HG03342 (cell line): Measurements from ENCODE around the gene C11orf52.
"Not testable (repeated sequence)": the region's sequence is repeated elsewhere in the genome, so short reads cannot be mapped to it uniquely, and the experiment has no call there.

Experiments used
- ATAC-seq: cut with Tn5 transposase; IDR thresholded peaks from one replicate; pipeline ENCODE4 v1.9.1; 2021; ENCODE audit warnings: mild to moderate bottlenecking, moderate library complexity; ENCODE audit not compliant: unreplicated experiment

The C11orf52 gene, protein sequence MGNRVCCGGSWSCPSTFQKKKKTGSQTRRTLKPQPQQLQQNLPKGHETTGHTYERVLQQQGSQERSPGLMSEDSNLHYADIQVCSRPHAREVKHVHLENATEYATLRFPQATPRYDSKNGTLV

DNA sequence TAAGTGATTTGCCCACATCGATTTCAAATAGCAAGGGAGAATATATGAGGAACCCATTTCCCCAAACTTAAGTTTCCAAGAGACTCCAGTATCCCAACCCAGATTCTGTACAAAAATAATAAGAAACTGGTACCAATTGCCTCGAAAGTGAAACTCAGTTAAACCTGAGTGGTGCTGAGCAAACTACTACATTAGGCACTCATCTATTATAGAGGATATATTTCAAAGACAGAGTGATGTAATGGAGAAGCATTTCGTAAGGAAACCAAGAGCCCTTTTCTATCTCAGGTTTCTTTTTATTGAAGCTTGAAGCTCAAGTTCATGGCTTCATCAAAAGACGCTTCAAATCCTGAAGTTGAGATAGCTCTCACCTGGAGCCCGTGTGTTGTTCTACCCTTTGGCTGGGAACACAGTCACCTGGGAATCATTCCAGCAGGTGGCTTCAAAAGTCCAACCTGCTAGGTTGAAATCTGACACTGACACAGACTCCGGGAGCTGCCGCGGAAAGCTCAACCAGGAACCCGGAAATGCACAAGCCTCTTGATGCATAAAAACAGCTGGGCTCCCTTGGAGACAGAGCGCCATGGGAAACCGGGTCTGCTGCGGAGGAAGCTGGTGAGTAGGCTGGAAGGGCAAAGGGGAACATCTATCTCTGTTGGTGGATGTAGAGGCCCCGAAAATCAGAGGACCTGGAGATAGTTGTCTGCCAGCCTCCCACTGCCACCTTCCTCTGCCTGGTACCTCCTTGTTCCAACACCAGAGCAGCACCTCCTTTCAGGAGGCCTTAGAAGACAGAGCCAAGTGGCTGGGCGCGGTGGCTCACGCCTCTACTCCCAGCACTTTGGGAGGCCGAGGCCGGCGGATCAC, at the start of gene C11orf52:
Gene C11orf52, plus strand, starts transcription at position 524 of the 867 bp plus-strand sequence. Its CDS starts 60 bp downstream, at position 584.
- no peak for ATAC-seq

DNA sequence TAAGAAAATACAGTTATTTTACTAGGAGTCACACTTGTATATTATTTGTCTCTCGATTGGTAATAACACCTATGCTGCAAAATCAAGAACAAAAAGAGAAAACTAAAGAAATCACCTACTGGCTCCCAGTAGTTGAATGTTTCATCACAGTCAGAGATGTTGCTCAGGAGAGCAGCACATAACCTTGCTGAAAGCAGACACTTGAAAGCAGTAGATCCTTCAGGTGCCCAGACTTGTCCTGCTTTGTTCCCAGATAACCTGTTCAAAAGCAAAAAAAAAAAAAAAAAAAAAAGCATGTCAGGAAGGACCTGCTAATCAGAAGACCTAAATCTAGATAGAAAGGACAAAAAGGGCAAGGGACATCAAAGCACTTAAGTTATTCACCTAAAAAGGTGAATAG, 48.6 kb upstream of the C11orf52 start:
- ATAC-seq: no peak

DNA sequence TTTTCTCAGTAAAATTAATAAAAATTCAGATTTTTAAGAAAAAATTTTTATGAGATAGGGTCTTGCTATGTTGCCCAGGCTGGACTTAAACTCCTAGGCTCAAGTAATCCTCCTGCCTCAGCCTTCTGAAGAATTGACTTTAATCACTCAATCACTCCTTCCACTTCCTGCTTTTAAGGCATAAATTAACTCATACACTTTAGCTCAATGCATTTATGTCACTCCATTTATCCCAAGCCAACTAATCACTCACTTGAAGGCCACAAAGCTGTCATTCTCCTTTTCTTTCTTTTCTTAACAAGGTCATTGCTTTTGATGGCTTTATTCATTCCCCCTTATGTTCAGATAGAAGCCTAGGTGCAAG, 48.2 kb upstream of the C11orf52 start:
- peak; percentile 13 for ATAC-seq

DNA sequence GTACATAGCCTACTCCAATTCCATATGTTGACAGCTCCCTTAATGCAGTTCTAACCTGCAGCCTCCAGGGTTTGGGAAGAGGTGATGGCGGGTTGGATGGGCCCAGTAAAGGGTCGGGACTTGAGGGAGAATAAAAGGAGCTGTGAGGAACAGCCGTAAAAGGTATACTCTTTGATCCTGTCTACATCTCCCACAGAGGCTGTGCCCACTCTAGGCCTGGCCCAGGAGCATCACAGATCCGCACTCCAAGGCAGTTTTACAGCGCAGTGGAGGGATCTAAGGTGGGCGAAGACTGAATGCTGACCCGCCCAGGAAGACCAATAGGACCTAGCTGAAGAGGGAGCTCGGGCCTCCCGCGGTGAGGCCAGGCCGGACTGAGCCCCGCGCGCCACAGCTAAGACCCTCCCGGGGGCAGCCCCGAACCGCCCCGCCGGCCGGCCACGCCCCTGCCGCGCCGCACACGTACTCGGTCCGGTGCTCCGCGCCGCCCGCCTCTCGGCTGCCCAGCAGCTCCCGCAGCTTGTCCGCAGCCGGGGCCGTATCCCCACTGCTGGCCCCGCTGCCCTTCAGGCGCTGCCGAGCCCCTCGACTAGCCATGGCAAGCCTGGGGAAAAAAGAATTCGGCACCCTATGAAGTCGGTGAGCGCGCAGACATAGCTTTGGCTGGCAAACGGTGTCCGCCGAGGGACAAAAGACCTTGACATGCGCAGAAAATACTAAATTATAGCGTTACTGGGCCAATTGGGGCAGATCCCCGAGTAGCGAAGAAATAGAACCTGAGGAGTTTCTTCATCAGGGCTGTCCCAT, 47.6 kb upstream of the C11orf52 start, which contains the start of gene ALG9:
Gene ALG9, minus strand, starts transcription at position 696 of the 807 bp plus-strand sequence. Its CDS starts 99 bp downstream, at position 597.
- peak; percentile 80 for ATAC-seq

DNA sequence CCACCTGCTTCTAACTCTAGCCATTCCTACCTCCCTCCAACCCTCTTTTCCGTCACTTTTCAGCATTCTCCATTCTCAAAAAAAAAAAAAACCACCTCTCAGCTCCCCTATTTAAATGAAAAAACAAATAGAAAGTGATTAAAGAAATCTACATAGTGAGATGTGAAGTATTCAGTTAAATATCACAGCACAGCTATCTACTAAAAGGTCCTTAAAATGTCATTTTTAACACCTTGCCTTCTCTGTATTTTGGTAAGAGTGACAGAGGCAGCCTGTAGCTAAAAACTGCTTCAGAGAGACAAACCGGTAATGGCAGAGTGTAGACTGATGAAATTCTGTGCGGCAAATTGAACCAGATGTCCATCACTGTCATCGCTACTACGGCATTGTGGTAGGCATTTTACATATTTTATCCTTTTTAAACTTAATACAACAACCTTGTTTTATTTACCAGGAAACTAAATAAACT, 47.0 kb upstream of the C11orf52 start:
- ATAC-seq: no peak

DNA sequence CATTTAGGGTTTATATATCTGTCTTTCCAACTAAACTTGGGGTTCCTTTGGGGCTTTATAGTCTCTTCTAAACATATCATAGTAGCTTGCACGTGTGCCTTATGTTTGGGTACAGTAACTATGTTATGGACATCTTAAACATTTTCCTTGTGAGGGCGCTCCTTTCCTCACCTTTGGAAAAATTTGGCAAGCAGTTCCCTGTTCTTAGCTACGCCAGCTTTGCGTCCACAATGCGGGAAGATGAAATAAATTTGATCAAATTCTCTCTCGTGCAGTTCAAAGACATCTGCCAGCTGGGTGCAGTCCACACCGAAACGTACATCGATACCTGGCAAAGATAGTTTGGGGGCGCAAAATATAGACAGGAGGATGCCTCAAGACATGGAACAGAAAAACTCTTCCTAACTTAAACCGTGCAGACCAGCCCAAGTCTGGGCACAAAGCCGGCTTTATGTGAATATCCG, 40.3 kb upstream of the C11orf52 start:
- peak; percentile 12 for ATAC-seq

DNA sequence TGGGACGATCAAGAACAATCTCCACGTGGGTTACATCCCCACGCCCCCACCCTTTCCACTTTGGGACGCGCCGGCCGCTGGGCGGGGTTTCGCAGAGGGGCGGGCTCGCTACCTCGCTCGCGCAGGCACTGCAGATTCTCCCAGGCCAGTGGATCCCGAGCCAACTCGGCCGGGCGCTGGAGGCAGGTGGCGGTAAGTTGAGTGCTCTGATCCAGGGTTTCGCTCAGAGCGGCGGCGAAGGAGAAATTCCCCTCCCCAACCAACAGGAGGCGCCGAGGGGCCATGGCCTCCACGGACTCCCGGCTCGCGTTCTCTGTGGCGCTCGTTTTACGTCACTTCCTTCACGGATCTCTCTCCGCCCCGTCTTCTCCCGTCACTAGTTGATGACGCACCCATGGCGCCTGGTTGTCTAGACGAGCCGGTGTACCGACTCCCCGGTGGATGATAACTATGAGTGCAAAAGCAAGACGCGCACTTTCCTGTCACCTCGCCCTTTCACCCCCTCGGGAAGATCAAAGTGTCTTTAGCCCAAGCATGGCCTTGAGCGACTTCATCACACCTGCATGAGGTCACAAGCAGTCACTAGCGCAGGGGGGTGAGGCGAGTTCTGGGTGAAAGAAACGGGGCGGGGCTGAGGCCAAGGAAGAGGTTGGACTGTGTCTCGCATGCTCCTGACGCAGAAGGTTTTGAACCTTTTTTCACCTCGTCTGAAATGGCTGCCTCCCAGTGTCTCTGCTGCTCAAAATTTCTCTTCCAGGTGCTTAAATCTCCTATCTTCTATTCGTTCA, 39.7 kb upstream of the C11orf52 start, which contains the start of the genes CFAP68 and FDXACB1:
Gene CFAP68, plus strand, starts transcription at position 693 of the 788 bp plus-strand sequence. Its CDS starts 20 bp downstream, at position 713.
Gene FDXACB1, minus strand, starts transcription at position 317 of the 788 bp plus-strand sequence. Its CDS starts 33 bp downstream, at position 284.
- peak; percentile 88 for ATAC-seq

DNA sequence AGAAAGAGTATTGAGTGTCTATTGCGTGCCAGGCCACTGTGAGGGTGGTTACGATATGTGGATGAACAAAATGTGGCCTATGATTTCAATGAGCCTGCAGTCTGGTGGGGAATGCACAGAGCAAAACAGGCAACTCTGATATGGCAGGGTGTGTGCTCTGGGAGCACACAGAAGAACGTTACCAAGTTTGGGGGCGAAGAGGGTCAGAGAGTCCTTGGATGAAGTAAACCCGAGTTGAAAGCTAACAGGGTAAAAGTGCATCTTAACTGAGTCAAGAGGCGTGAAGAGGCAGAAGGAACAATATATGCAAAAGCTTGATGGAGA, 39.1 kb upstream of the C11orf52 start:
- ATAC-seq: peak; percentile 6

DNA sequence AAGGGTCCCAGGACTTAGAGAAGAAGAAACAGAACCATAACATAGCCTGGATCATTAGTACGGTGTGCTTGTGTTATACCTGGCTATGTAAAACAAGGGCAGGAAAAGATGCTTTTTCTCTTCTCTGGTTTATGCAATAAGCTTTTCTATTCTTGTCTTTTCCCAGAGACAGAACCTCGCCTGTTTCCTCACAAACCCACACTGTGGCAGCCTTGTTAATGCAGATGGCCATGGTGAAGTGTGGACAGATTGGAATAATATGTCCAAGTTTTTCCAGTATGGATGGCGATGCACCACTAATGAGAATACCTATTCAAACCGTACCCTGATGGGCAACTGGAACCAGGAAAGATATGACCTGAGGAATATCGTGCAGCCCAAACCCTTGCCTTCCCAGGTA, 36.5 kb upstream of the C11orf52 start:
- no peak for ATAC-seq

DNA sequence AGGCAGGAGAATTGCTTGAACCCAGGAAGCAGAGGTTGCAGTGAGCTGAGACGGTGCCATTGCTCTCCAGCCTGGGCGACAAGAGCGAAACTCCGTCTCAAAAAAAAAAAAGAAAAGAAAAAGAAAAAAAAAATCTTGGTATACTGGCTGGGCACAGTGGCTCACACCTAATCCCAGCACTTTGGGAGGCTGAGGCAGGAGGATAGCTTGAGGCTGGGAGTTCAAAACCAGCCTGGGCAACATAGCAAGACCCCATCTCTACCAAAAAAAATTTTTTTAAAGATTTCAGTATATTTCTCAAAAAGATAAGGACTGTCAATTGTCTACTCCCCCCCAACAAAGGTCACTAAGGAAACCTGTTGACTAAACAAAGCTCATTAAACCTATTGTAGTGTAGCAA, 33.7 kb upstream of the C11orf52 start:
- not testable (repeated sequence) for ATAC-seq

DNA sequence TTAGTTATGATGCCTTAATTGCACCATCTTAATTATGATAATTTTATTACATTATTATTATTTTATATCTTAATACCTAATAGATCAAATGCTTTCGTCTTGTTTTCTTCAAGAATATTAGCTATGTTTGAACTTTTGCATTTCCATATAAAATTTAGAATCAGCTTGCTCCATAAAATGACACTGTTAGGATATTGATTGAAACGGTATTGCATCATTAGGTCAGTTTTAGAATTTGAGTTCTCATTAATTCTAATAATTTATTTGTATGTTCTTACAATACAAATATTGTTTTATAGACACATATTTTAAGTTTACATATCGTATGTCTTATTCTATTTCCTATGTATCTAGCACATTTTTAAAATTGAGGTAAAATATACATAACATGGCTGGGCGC, 32.7 kb upstream of the C11orf52 start:
- ATAC-seq: no peak

DNA sequence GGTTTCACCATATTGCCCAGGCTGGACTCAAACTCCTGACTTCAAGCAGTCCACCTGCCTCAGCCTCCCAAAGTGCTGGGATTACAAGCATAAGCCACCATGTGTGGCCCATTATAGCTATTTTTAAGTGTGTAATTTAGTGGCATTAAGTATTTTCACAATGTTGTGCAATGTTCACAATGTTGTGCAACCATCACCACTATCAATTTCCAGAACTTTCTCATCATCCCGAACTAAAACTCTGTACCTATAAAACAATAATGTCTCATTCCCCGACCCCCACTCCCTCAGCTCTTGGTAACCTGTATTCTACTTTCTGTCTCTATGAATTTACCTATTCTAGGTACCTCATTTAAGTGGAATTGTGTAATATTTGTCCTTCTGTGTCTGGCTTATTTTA, 31.9 kb upstream of the C11orf52 start:
- ATAC-seq: no peak

DNA sequence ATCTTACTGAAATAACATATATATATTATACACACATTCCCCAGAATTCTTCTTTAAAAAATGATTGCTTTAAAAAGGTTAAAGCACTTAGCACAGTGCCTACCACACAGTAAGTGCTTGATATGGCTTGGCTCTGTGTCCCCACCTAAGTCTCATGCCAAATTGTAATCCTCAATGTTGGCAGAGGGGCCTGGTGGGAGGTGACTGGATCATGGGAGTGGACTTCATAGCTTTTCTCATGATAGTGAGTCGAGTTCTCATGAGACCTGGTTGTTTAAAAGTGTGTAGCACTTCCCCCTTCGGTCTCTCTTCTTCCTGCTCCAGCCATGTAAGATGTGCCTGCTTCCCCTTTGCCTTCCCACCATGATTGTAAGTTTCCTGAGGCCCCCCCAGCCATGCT, 13.3 kb upstream of the C11orf52 start:
- ATAC-seq: no peak

DNA sequence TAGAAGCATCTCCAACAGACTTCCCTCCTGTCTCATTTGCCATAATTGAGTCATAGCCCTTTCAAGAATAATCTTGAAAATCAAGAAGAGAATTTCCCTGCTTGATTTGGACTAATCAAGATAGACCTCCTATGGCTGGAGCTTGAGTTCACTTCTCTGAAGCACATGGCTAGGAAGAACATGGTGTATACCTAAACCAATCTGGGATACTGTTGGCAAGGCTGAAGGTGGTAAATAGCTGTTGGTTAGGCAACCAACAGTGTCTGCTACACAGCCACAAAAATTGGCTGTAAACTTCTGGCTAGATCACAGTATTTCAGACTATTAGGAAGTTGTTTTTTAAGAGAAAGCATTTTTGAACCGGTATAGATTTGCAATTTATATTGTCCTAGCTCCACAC, 12.0 kb upstream of the C11orf52 start:
- no peak for ATAC-seq

DNA sequence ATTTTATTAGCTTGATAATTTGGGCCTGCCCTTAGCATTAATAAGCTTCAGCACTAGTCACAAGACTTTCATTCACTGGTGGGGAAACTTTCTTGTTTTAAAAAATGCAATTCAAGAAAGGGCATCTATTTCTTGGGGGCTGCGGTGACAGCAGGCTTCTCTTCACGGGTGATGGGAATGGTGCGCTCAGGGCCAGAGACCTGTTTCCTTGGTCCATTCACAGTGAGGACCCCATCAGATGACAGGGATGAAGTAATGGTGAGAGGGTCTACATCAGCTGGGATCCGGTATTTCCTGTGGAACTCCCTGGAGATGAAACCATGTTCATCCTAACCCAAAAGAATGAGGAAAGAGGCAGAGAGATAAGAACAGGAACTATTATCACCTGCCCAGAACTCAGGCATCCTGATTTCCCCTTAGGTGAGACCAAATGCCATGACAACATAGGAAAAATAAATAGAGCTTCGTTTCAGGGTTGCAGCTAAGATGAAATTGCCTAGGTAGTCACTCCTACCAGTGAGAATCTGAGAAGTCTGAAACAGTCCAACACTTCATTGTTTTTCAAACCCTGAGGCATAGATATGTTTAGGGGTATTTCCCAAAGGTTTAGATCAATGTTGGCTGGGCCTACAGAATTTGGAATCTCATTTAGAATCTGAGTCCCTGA, 9.9 kb upstream of the C11orf52 start:
- ATAC-seq: no peak

DNA sequence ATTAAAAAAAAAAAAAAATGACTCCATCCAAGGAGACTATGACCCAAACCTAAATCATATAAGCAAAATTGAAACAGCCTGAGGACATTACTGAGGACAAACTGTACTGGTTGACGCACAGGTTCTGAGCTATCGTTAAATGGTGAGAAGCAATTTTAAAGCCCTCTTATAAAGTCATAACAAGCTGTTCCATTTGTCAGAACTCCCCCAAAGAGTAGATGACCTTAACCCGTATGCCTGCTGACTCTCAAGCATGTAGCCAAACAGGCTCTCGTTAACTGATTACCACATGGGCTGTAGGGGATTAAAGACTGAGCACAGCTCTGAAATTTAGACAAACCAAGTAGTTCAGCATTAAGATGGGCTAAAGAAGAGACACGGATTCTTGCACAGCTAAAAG, 9.3 kb upstream of the C11orf52 start:
- ATAC-seq: no peak

DNA sequence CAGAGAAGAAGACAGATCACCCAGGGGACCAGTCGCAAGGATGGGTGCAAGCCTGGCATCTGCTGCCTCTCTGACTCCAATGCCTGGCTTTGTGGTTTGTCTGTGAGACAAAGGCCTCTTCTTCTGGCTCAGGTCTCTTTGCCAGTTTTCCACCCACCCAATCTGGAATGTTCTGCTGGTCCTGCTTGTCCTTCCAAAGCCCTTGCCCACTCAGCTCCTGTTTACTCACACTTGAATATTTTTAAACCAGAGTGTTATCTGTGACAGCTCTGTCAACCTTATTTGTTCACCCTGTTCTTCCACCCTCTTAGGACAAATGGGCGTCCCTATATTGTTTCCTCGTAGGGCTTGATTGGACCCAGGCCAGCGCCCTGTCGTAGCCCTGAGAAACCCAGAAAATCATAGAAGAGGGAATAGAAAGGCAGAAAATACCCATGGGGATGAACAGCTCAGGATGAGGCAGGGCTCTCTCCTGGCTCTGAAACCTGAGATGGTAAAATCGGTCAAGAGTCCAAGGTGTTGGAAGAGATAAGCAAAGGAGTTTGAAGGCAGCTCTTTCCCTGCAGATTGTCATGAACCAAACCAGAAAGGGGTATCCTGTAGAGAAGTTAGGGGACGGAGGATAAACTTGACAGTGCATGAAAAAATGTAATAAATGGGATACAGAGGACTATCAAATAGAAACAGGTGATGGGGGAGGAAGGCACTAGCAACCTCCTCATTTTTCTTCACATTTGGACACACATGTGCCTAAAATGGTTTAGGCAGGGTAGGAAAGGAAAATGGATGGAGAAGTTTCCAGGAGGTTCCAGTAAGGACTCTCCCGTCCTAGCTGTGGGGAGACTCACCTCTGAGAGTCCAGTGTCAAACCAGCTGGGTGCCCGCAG, 7.8 kb upstream of the C11orf52 start:
- no peak for ATAC-seq

DNA sequence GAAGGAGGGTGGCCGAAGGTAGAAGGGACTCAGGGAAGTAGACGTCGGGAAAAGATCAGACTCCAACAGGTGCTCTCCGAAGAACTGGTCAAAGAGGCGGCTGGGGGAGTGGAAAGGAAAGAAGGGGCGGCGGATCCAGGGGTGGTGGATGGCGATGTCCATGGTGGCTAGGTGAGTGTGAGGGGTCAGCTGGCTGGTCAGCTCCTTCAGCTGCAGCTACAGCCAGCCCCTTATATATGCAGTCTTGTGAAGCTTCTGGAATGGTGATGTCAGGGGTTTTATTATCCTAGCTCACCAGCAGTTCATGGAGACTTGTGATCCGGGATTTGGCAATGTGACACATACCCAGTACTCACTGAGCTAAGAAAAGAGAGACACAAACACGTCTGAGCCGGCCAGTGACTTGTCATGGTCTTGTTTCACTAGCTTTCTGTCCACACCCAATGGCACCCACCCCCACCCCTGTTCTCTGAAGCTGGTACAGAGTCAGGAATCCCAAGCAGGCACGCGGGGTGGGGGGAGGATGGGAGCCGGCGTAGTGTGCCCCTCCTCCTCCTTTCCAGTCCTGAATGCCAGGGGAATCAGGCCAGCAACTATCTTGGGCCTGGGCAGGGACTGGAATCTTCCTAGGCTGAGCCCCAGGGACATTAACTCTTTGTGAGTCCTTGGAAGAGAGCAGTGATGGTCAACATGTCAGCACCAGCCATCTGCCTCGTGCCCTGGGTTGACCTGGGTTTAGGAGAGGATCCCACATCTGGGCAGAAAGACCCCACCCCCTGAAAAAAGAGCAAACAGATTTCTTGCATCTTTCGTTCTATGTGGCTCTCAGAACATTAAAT, 6.9 kb upstream of the C11orf52 start, which contains the start of gene CRYAB:
Gene CRYAB, minus strand, starts transcription at position 208 of the 839 bp plus-strand sequence. Its CDS starts 46 bp downstream, at position 162.
- ATAC-seq: no peak
